Stimulated activated CD4-positive, alpha-beta T cell treated with anti-CD3 and anti-CD28 coated beads, Interleukin-1b, Interleukin-23, amount 100 ng/mL, for 24 hours (primary cell): ENCODE results near the gene TMEM132A.
"Not testable (repeated sequence)": the region's sequence is repeated elsewhere in the genome, so short reads cannot be mapped to it uniquely, and the experiment has no call there.

Experiments
- DNase-seq, 4 experiments: peaks; one replicate each; pipeline ENCODE4 v3.0.0-alpha.2; 2020; ENCODE audit warnings: low read depth in 4 of 4, low spot score in 1 of 4

TMEM132A gene

GRCh38 chr11:60902625-60903024 is 21.6 kb upstream of the TMEM132A start:
- DNase-seq: no peak

DNA sequence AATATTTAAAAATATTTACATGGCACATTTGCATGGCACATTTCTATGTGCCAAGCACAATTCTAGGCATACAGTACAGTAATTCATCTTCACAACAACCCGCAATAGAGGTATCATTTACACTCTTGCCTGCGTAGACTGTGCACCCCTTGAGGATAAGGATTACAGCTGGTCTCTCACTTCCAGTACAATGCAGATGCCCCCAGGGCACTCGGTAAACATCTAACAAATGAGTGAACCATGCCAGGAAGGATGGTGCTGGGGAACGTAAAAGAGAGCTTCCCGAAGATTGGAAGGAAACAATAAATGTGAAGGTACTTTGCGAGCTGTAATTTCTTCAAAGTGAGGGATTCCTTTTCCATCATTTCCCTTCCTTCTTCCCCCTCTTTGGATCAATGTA is 19.2 kb upstream of the TMEM132A start:
- DNase-seq: no peak

- no peak for DNase-seq
Observed at GRCh38 chr11:60905551-60906113, 18.6 kb upstream of the TMEM132A start.

- DNase-seq: peak; percentile 93 to 98 (median 97)
Observed at GRCh38 chr11:60906132-60906972, 17.9 kb upstream of the TMEM132A start, which contains the start of gene PRPF19. Gene PRPF19, minus strand, starts transcription at chr11:60906585. Its CDS starts 203 bp downstream, at chr11:60906382.

GRCh38 chr11:60908803-60909202 is 15.5 kb upstream of the TMEM132A start:
- no peak for DNase-seq

- not testable (repeated sequence) for DNase-seq
Observed at GRCh38 chr11:60909680-60910280, 14.5 kb upstream of the TMEM132A start.

GRCh38 chr11:60910281-60910687 is 14.0 kb upstream of the TMEM132A start:
- no peak for DNase-seq

GRCh38 chr11:60910711-60911380 is 13.4 kb upstream of the TMEM132A start:
- no peak for DNase-seq

- no peak for DNase-seq
Observed at GRCh38 chr11:60912223-60912850, 11.9 kb upstream of the TMEM132A start.

DNA sequence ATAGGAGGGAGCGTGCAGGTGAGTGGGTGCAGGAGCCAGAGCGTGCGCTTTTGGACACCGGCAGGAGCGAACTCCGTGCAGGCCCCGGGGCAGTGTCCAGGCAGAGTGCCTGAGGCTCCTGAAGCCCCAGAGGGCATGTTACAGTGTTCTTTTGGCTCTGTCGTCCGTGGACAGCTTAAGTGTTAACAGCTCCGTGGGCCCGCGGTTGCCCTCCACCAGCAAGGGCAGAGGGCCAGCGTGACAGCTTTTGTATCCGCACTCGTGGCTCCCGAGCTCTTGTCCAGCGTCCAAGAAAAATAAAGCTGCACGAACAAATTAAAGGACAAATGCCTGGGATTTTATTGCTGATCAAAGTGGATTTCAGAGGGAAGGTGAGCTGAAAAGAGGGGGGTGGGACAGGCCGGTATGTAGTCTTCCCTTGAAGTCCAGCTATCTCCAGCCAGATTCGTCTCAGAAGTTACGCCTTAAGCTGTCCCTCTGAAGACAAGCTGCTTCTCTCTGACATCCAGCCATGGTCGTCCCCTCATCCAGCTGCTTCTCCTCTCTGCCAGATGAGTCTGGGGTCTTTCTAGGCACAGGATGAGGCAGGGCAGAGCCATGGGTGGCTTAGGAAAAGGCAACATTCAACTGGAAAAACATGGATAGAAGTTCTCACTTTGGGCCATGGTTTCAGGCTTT is 11.3 kb upstream of the TMEM132A start:
- no peak for DNase-seq

DNA sequence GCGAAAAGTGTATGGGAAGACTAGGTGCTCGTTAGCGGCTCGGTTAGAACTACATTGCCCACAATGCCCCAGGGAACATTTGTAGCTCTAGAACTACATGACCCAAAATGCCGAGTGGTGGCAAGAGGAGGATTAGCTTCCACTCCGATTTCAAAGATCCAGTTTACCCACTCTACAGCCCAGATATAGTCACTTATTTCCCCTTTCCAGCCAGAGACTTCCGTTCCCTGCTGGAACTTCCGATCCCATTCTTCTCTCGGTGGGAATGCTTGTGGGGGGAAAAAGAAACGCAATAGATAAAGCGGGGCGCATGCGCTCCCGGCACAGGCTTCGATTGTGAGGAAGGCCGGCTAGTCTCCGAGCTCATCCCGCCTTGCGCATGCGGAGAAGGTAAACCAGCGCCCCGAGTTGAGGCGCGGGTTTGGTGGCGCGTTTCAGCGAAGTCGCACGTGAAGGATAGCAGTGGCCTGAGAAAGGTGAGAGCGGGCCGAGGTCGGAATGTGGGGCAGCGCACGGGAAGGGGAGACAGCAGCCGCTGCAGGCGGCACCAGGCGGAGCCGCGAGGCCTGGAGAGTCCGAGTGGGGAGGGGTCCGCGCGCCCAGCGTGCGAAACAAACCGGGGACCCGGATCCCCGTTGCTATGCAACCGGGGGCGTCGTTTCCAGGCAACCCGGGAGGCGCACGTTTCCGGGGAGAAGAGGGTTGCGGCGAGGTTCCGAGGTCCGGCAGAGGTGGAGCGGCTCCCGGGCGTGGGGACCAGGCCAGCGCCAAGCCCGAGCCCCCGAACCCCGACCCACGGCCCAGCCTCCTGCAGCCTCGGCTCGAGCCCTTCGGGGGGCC is 10.2 kb upstream of the TMEM132A start, which contains the start of gene TMEM109:
Gene TMEM109 (plus strand): TSS at position 366 of the 840 bp plus-strand sequence. CDS start 5,536 bp downstream, outside the sequence.
- DNase-seq: peak; percentile 55 to 85 (median 74)

- peak in 1 of 4 experiments; percentile 24 for DNase-seq
Observed at GRCh38 chr11:60914633-60915247, 9.5 kb upstream of the TMEM132A start.

DNA sequence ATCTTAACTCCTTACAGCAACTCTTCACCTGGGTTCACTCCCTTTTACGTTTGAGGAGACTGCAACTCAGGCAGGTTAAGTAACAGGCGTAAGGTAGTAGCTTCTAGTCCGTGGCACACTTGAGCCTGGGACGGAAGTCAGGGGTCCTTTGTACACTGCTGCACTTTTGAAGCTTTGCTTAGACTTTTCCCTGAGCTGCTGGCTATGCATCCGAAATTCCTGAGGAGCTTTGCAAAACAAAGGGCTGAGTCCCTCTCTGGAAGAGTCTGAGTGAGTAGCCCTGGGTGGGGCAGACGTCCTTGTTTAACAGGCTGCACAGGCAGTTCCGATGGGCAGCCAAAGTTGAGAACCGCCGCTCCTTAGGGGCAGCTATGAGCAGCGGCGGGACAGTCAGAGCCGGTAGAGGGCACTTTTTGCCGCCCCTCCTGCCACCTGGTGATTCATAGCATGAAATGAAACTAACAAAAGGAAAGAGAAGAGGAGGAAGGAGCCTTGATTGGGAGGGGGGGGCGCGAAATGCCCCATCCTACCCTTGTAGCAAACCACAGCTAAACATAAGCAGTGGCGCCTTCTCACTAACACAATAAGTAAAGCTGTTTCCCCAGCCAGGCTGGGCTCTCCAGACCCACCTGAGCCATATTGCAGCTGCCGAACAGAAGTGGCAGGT is 8.9 kb upstream of the TMEM132A start:
- peak in 3 of 4 experiments; percentile 35 to 63 (median 45) for DNase-seq

GRCh38 chr11:60916669-60917206 is 7.5 kb upstream of the TMEM132A start:
- no peak for DNase-seq

DNA sequence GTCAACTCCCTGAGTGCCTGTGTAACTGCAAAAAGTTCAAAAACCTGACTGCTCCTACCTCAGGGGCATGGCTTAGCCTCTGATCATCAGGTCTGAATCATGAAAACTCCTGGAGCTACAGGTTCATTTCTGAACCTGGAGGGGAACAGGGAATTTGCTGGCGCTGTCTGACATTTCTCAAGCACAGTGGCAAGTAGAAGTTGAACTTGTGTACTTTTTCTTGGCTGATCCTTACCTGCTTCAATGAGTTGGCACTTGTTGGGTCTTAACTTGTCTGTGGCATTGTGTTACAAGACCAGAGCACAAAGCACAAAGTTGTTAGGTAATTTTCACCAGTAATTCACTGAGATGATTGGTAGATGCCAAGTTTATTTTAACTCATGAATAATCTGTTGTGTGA is 7.0 kb upstream of the TMEM132A start:
- no peak for DNase-seq

GRCh38 chr11:60918251-60918938 is 5.9 kb upstream of the TMEM132A start:
- DNase-seq: no peak

DNA sequence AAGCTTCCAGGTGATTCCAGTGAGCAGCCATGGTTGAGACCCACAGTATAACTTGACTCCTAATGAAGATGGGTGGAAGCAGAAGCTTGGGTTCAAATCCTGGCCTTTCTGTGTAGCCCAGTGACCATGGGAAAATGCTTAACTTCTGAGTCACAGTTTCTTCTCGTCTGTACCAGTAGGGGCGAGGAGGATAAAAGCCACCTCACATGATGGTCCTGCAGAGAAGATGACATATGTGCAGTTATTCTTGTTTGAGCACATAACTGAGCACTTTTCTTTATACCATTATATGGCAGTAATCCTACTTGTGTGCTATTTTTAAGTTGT is 5.4 kb upstream of the TMEM132A start:
- DNase-seq: no peak

- no peak for DNase-seq
Observed at GRCh38 chr11:60919320-60919719, 4.9 kb upstream of the TMEM132A start.
